Measurements from ENCODE around the gene KCNQ1. TPM values are rescaled to one million over a fixed set of nuclear protein-coding genes. Genes with fewer than 3 reads are reported as not detected.

The KCNQ1 gene
- total and polyA plus RNA-seq, 9 donors, result 1.4 to 17.2 (median 3.8) TPM

- Histone ChIP-seq H3K27me3 (no peaks in the 10 kb centered on the region), H3K36me3 (no peaks in the 10 kb centered on the region), H3K4me1 (ENCODE audit: insufficient read depth) (peaks cover 44% of the 10 kb centered on the region), H3K4me3 (no peak overlapping the region), H3K9me3 (no peaks in the 10 kb centered on the region), H3K27ac (peak overlapping the region; percentile 0 to 84)
- intact Hi-C loops (cut with DNase I), result no loop called here
- no peak for TF ChIP-seq POLR2A (IDR thresholded peaks at IDR 0.05)
- TF ChIP-seq, protein P1, sequence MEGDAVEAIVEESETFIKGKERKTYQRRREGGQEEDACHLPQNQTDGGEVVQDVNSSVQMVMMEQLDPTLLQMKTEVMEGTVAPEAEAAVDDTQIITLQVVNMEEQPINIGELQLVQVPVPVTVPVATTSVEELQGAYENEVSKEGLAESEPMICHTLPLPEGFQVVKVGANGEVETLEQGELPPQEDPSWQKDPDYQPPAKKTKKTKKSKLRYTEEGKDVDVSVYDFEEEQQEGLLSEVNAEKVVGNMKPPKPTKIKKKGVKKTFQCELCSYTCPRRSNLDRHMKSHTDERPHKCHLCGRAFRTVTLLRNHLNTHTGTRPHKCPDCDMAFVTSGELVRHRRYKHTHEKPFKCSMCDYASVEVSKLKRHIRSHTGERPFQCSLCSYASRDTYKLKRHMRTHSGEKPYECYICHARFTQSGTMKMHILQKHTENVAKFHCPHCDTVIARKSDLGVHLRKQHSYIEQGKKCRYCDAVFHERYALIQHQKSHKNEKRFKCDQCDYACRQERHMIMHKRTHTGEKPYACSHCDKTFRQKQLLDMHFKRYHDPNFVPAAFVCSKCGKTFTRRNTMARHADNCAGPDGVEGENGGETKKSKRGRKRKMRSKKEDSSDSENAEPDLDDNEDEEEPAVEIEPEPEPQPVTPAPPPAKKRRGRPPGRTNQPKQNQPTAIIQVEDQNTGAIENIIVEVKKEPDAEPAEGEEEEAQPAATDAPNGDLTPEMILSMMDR (IDR thresholded peaks at IDR 0.05), result no peak
- TF ChIP-seq EP300 (IDR thresholded peaks at IDR 0.05), result no peak
- 56 to 81% (median 63%) methylated on average over 11 of the region's 11 CpGs for WGBS, 3 donors
- DNase-seq, result peak in 4 of 5 donors; percentile 44 to 56 (median 52)
Observed at GRCh38 chr11:2779499-2779980, 334.7 kb downstream of the KCNQ1 start.

DNA sequence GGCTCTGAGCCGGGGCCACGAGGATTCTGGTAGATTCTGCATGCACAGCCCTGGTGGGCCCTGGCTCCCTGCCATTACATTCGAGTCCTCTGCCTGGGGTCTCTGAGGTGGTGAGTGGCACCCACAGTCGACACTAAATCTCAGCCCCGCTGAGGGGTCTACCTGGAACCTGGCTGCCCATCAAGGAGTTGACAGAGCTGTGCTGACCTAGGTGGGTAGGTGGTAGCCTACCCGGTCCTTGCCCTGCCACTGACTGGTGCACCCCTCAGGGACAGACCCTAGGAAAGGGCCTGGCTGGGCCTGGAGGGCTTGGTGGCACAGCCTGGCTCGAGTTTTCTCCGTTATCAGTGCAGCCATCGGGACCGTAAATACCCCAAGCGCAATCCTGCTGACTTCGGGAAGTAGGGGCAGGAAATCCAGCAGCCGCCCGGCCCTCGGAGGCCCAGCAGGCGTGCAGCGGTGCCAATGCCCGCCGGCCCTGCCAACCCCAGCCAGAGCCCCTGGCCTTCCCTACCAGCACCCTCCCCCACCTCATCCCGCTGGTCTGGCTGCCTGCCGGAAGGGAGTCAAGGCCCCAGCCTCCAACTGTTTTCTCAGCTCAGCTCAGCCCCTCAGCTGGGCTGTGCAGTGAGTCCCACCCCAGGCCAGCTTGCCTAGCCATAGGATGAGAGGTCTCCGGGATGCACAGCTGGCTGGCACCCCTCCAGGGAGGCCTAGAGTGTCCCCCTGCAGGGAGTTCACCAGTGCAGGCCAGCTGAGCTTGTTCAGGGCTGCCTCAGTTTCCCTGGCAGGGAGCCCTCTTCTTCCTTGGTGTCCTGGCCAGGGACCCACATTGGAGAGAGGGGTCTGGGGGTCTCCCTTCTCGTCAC, 335.4 kb downstream of the KCNQ1 start:
- no peaks in the 10 kb centered on the region for H3K9me3 ChIP-seq
- peaks cover 44% of the 10 kb centered on the region for H3K4me1 ChIP-seq (ENCODE audit: insufficient read depth)
- no peaks in the 10 kb centered on the region for H3K27me3 ChIP-seq
- DNase-seq, result peak; percentile 64 to 82 (median 79)
- no peak overlapping the region for H3K4me3 ChIP-seq
- intact Hi-C loops (cut with DNase I), result no loop called here
- peak overlapping the region; percentile 0 to 84 for H3K27ac ChIP-seq
- H3K36me3 ChIP-seq, result no peaks in the 10 kb centered on the region
- TF ChIP-seq POLR2A (IDR thresholded peaks at IDR 0.05), result no peak
- no peak for TF ChIP-seq EP300 (IDR thresholded peaks at IDR 0.05)
- TF ChIP-seq, protein P1 (IDR thresholded peaks at IDR 0.05), result no peak
- WGBS, 3 donors, result 37 to 59% (median 58%) methylated on average over 23 of the region's 23 CpGs

DNA sequence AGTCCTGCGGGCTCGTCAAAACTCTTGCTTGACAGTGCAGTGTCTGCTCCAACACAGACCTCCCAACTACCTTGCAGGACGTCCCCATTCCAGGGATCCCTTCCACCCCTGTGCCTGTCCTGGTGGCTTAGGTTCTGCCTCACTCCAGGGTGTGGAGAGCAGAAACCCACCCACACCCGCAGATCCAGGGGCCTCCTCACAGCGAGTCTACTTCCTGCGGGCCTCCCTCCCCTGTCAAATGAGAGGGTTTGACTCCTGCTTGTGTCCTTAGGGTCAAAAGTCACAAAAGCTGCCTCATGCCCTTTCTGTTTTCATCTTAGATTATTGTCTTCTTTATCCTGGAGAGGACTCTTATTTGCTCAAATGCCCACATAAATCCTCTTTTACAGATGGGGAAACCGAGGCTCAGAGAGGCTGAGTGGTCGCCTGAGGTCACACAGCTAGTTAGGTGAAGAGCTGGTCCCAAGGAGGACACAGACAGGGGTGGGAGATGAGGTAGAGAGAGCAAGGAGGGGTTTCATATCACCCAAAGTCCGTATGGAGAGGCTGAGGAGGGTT, 336.1 kb downstream of the KCNQ1 start:
- H3K27ac ChIP-seq, result peak overlapping the region; percentile 47 to 84
- H3K27me3 ChIP-seq, result no peaks in the 10 kb centered on the region
- intact Hi-C loops (cut with DNase I), result no loop called here
- H3K4me3 ChIP-seq, result no peak overlapping the region
- DNase-seq, result no peak
- TF ChIP-seq POLR2A (IDR thresholded peaks at IDR 0.05), result no peak
- TF ChIP-seq, protein P1 (IDR thresholded peaks at IDR 0.05), result no peak
- TF ChIP-seq EP300 (IDR thresholded peaks at IDR 0.05), result no peak
- no peaks in the 10 kb centered on the region for H3K9me3 ChIP-seq
- WGBS, 3 donors, result 53 to 63% (median 62%) methylated on average over 9 of the region's 9 CpGs
- no peaks in the 10 kb centered on the region for H3K36me3 ChIP-seq
- H3K4me1 ChIP-seq (ENCODE audit: insufficient read depth), result peaks cover 44% of the 10 kb centered on the region

- TF ChIP-seq EP300 (IDR thresholded peaks at IDR 0.05), result no peak
- TF ChIP-seq, protein P1 (IDR thresholded peaks at IDR 0.05), result no peak
- no peak for TF ChIP-seq POLR2A (IDR thresholded peaks at IDR 0.05)
- intact Hi-C loops (cut with DNase I), result no loop called here
- peaks cover 44% of the 10 kb centered on the region for H3K4me1 ChIP-seq (ENCODE audit: insufficient read depth)
- 40 to 61% (median 42%) methylated on average over 19 of the region's 19 CpGs for WGBS, 3 donors
- peak overlapping the region; percentile 47 to 84 for H3K27ac ChIP-seq
- DNase-seq, result peak; percentile 20 to 57 (median 43)
- H3K27me3 ChIP-seq, result no peaks in the 10 kb centered on the region
- H3K4me3 ChIP-seq, result no peak overlapping the region
- H3K36me3 ChIP-seq, result no peaks in the 10 kb centered on the region
- H3K9me3 ChIP-seq, result no peaks in the 10 kb centered on the region
Observed at GRCh38 chr11:2781408-2782274, 336.8 kb downstream of the KCNQ1 start.
